HCT116 (cell line): ENCODE results near the gene C20orf204.

Experiments used
- ATF3 ChIP-seq: IDR thresholded peaks from 2 replicates; pipeline ENCODE4 v1.6.1; 2012
- CTCF ChIP-seq, 3 experiments: fragments of 200-600 bp in 1 of 3; sonication (generic) in 1 of 3; IDR thresholded peaks in 2 of 3; conservative IDR thresholded peaks in 1 of 3; 2 replicates each; pipeline ENCODE4 v1.5.1; 2012 to 2017; ENCODE audit warnings: low read depth in 2 of 3, low read length in 2 of 3, antibody characterized with exemption in 1 of 3, borderline replicate concordance in 1 of 3, control low read depth in 1 of 3, mild to moderate bottlenecking in 1 of 3, mixed read lengths in 1 of 3, mixed run types in 1 of 3, moderate library complexity in 1 of 3; ENCODE audit not compliant: insufficient read depth in 1 of 3
- ELF1 ChIP-seq: IDR thresholded peaks from 2 replicates; pipeline ENCODE4 v1.6.1; 2012; ENCODE audit warnings: low read depth, borderline replicate concordance
- EZH2 ChIP-seq: fragments of 200-600 bp; sonication (generic); IDR thresholded peaks from 2 replicates; pipeline ENCODE4 v1.6.1; 2017; ENCODE audit warnings: antibody characterized with exemption, mixed run types
- EZH2phosphoT487 ChIP-seq: fragments of 200-600 bp; IDR thresholded peaks from 2 replicates; pipeline ENCODE4 v1.6.1; 2018; ENCODE audit warnings: antibody characterized with exemption, borderline replicate concordance
- MAX ChIP-seq: IDR thresholded peaks from 2 replicates; pipeline ENCODE4 v1.6.1; 2012
- POLR2A ChIP-seq: IDR thresholded peaks from 2 replicates; pipeline ENCODE4 v1.7.0; 2011; ENCODE audit warnings: borderline replicate concordance; ENCODE audit not compliant: insufficient read depth, insufficient read length; ENCODE audit errors: extremely low read depth
- POLR2AphosphoS5 ChIP-seq: IDR thresholded peaks from 2 replicates; pipeline ENCODE4 v1.6.1; 2011; ENCODE audit warnings: mild to moderate bottlenecking, low read depth, low read length, moderate library complexity
- REST ChIP-seq: IDR thresholded peaks from 2 replicates; pipeline ENCODE4 v1.6.1; 2012; ENCODE audit warnings: low read depth
- SIN3A ChIP-seq: IDR thresholded peaks from 2 replicates; pipeline ENCODE4 v1.6.1; 2012; ENCODE audit warnings: low read depth
- TCF7L2 ChIP-seq: IDR thresholded peaks from 2 replicates; pipeline ENCODE4 v1.7.0; 2011; ENCODE audit warnings: borderline replicate concordance, inconsistent platforms; ENCODE audit not compliant: insufficient read depth, insufficient read length; ENCODE audit errors: extremely low read depth
- YY1 ChIP-seq: IDR thresholded peaks from 2 replicates; pipeline ENCODE4 v1.6.1; 2011; ENCODE audit warnings: low read length, low read depth, moderate library complexity, mild to moderate bottlenecking; ENCODE audit not compliant: insufficient replicate concordance; ENCODE audit errors: extremely low read depth
- ZFX ChIP-seq: fragments of 450-650 bp; IDR thresholded peaks from 2 replicates; pipeline ENCODE4 v1.6.1; 2017
- ZNF274 ChIP-seq: fragments of 200-500 bp; sonication (Bioruptor generic); IDR thresholded peaks from 2 replicates; pipeline ENCODE4 v1.6.1; 2014; ENCODE audit warnings: mild to moderate bottlenecking, low read depth, low read length, inconsistent platforms

- TF ChIP-seq CTCF (IDR thresholded peaks at IDR 0.05 in 2 of 3, conservative IDR thresholded peaks at IDR 0.05 in 1 of 3; ENCODE audit: borderline replicate concordance in 1 of 3, insufficient read depth in 1 of 3, low read depth in 2 of 3, low read length in 2 of 3) (no peak), EZH2 (no peak), ELF1 (no peak), EZH2phosphoT487 (no peak), ZFX (peak; percentile 32; the same call in 1 of the 2 replicates), POLR2A (no peak), ZNF274 (no peak), MAX (no peak; the same call in 1 of the 2 replicates), ATF3 (no peak), REST (no peak), POLR2AphosphoS5 (peak; percentile 59), YY1 (no peak), TCF7L2 (no peak), SIN3A (no peak)
These were observed 43.5 kb downstream of the C20orf204 start, which contains the start of gene RGS19 for GRCh38 chr20:64079273-64080012.
